Mesangial cell (primary cell): ENCODE data around the gene RBBP9. TPM values are rescaled to one million over a fixed set of nuclear protein-coding genes. Genes with fewer than 3 reads are reported as not detected.

ENCODE experiments used
- total RNA-seq: library from RNA; depleted of rRNA; stranded (reverse); fragments of >200 nt; gene quantifications from 2 replicates; pipeline ENCODE4 v1.2.3, GENCODE V29; 2015

RBBP9 gene
- total RNA-seq: 12.4 and 16.1 TPM in 2 replicates

GRCh38 chr20:18496740-18497592, at the start of gene RBBP9:
TSS of gene RBBP9 (minus strand) at chr20:18497225. CDS start at chr20:18497167, 58 bp downstream.

GRCh38 chr20:18507218-18508191, 10.5 kb upstream of the RBBP9 start, which contains the start of gene SEC23B:
TSS of gene SEC23B (plus strand) at chr20:18507940. CDS start at chr20:18510836, 2,896 bp downstream.

GRCh38 chr20:18466894-18467730, 29.9 kb downstream of the RBBP9 start, which contains the start of the genes DZANK1 and POLR3F:
TSS of gene DZANK1 (minus strand) at chr20:18467030. CDS start at chr20:18465358, 1,672 bp downstream.
TSS of gene POLR3F (plus strand) at chr20:18467390. CDS start at chr20:18467507, 117 bp downstream.

Other genes starting within 250 kb of the RBBP9 start
- gene ZNF133, start 208.7 kb downstream of the RBBP9 start, total RNA-seq: 10.4 and 12.4 TPM in 2 replicates
- 0.81 and 1.5 TPM in 2 replicates for gene DZANK1, start 30.2 kb downstream of the RBBP9 start, total RNA-seq
- 5.3 and 10.9 TPM in 2 replicates for gene POLR3F, start 29.8 kb downstream of the RBBP9 start, total RNA-seq
- 41.1 and 44.4 TPM in 2 replicates for gene SEC23B, start 10.7 kb upstream of the RBBP9 start, total RNA-seq
- gene SMIM26, start 70.2 kb upstream of the RBBP9 start, total RNA-seq: 87.3 and 137 TPM in 2 replicates
- 53.5 and 59.0 TPM in 2 replicates for gene DTD1, start 90.8 kb upstream of the RBBP9 start, total RNA-seq